GM10248 (cell line): ENCODE results near the gene ATG2B.

ENCODE experiments used
- CTCF ChIA-PET: fragments of 300-600 bp; sonication (Branson Sonifier 250); formaldehyde crosslinking; extraction: SDS; loops from one replicate; lab custom pipeline; 2021; ENCODE audit warnings: antibody characterized with exemption; lab: Yijun Ruan, JAX
- POLR2A ChIA-PET: fragments of 350-650 bp; sonication (Branson Sonifier 250); formaldehyde crosslinking; extraction: SDS; loops from one replicate; lab custom pipeline; 2020; ENCODE audit warnings: antibody characterized with exemption; lab: Yijun Ruan, JAX
- DNase-seq: peaks from one replicate; pipeline ENCODE4 v3.0.0; 2012; ENCODE audit errors: extremely low spot score
- CTCF ChIP-seq: IDR thresholded peaks from 2 replicates; pipeline ENCODE4 v1.5.1; 2012; ENCODE audit warnings: mild to moderate bottlenecking, low read depth; ENCODE audit errors: extremely low read depth, missing control alignments, control extremely low read depth

ATG2B gene

GRCh38 chr14:96256407-96256806, 106.7 kb downstream of the ATG2B start:
- ChIA-PET CTCF (no interaction called here), POLR2A (no interaction called here)
- no peak for DNase-seq
- TF ChIP-seq CTCF: no peak

- ChIA-PET POLR2A (no interaction called here), CTCF (no interaction called here)
- no peak for TF ChIP-seq CTCF
- no peak for DNase-seq
These were observed 107.4 kb downstream of the ATG2B start, which contains the start of gene BDKRB1 for GRCh38 chr14:96255501-96256366. TSS of gene BDKRB1 (plus strand) at chr14:96256210. CDS start at chr14:96263683, 7,473 bp downstream.

GRCh38 chr14:96254687-96255086, 108.5 kb downstream of the ATG2B start:
- POLR2A ChIA-PET: no interaction called here
- CTCF ChIA-PET: no interaction called here
- TF ChIP-seq CTCF: no peak
- no peak for DNase-seq

- no peak for DNase-seq
- CTCF ChIA-PET: interaction anchor here (2.3 kb wide), 1 partner anchor 9 kb away, joined by 7 read pairs; no protein-coding TSS in a partner anchor
- no peak for TF ChIP-seq CTCF
- POLR2A ChIA-PET: no interaction called here
These were observed 110.1 kb downstream of the ATG2B start for GRCh38 chr14:96252999-96253539.

- no peak for DNase-seq
- CTCF ChIA-PET: interaction anchor here (0.9 to 2.3 kb wide), 4 partner anchors 9 to 112 kb away, joined by 3 to 7 read pairs (median 4); no protein-coding TSS in a partner anchor
- TF ChIP-seq CTCF: no peak
- POLR2A ChIA-PET: no interaction called here
These were observed 110.7 kb downstream of the ATG2B start for GRCh38 chr14:96252323-96252998.

- DNase-seq: no peak
- CTCF ChIA-PET: interaction anchor here (0.9 to 2.3 kb wide), 5 partner anchors 10 to 111 kb away, joined by 3 to 7 read pairs (median 3); no protein-coding TSS in a partner anchor
- POLR2A ChIA-PET: no interaction called here
- no peak for TF ChIP-seq CTCF
These were observed 111.4 kb downstream of the ATG2B start for GRCh38 chr14:96251656-96252155.
